Measurements from ENCODE around the gene TPP1.

TPP1 gene

DNA sequence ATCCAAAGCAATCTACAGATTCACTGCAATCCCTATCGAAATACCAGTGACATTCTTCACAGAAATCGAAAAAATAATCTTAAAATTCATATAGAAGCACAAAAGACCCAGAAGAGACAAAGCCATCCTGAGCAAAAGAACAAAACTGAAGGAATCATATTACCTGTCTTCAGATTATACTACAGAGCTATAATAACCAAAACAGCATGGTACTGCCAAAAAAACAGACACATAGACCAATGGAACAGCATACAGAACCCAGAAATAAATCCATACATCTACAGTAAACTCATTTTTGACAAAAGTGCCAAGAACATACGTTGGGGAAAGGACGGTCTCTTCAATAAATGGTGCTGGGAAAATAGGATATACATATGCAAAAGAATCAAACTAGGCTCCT lies 34.7 kb downstream of the TPP1 start:
- no peak for DNase-seq

DNA sequence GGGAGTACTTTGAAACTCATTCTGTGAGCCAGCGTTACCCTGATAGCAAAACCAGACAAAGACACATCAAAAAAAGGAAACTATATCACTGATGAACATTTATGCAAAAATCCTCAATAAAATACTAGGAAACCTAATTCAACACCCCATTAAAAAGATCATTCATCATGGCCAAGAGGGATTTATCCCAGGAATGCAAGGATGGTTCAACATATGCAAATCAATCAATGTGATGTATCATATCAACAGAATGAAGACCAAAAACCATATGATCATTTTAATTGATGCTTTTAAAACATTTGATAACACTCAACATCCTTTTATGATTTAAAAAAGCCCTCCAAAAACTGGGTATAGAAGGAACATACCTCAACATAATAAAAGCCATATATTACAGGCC lies 35.6 kb downstream of the TPP1 start:
- DNase-seq, result no peak

DNA sequence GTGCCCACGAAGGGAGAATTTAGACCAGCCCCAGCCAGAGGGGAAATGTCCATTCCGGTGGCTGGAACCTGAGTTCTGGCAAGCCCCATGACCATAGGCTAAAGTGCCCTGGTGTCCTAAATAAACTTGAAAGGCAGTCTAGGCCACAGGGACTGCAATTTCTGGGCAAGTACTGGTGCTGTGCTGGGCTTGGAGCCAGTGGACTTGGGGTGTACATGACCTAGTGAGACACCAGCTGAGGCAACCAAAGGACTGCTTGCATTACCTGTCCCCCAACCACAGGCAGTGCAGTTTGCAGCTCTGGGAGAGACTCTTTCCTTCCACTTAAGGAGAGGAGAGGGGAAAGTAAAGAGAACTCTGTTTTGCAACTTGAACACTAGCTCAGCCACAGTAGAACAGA lies 39.5 kb downstream of the TPP1 start:
- DNase-seq, result no peak

DNA sequence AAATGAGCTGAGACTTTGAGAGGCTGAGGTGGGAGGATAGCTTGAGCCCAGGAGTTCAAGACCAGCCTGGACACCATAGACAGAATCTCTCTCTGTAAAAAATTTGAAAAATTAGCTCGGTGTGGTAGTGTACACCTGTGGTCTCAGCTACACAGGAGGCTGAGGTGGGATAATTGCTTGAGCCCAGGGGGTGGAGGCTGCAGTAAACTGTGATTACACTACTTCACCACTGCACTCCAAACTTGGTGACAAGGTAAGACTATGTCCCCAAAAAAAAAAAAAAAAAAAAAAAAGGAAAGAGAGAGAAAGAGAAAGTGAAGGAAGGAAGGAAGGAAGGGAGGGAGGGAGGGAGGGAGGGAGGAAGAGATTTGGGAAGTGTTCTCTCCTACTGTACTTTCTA lies 41.1 kb downstream of the TPP1 start:
- no peak for DNase-seq

DNA sequence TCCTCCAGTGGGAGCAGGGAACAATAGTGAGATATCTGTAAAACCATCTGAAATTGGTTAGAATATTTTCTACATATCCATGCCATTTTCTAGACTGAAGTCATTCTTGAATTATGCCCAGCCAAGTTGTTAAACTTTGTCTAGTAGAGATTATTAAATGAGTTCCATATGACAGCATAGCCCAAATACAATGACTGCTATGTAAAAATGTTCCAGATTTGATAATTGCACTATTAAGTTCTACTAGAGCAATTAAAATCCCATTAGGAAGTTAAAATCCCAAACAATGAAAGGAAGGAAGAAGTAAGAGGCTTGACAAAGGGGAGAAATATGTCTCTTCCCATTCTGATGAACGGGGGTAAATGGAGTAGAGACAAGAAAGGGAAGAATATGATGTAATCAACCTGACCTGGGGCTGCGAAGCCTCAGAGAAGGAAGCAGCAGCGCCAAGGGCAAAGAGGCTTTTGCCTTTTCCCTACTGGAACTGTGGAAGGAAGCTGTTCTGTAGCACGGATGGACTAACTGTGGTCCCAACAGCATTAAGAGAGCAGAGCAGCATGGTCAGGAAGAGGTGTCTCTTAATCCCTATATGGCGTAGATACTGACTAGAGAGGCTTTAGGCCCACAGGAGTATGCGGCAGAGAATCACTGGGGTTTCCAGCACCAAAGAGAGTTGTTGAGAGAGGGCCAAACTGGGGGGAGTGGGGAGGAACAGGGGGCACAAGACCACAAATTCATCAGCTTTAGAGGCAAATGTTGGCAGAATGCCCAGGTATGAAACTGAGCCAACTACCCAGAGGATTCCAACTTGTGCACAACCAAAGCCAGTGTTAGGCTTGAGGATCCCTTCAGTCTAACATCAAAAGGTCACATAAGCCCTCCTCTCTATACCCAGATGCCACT lies 42.5 kb downstream of the TPP1 start:
- DNase-seq, result no peak

DNA sequence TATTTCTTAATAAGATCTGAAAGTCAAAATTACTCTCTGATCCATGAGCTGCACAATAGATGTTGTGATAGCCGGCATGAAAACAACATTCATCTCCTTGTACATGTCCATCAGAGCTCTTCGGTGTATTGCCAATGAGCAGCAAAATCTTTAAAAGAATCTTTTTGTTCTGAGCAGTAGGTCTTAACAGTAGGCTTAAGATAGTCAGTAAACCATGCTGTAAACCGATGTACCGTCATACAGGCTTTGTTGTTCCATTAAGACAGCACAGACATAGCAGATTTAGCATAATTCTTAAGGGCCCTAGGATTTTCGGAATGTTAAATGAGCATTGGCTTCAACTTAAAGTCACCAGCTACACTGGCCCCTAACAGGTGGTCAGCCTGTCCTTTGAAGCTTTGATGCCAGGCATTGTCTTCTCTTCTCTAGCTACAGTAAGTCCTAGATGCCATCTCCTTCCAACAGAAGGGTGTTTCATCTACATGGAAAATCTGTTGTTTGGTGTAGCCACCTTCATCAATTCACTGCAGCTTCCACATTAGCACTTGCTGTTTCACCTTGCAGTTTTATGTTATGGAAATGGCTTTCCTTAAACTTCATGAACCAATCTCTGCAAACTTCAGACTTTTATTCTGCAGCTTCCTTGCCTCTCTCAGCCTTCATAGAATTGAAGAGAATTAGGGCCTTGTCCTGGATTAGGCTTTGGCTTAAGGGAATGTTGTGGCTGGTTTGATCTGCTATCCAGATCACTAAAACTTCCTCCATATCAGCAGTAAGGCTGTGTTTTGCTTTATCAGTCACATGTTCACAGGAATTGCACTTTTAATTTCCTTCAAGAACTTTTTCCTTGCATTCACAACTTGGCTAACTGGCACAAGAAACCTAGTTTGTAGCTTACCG lies 44.2 kb downstream of the TPP1 start:
- DNase-seq, result no peak

DNA sequence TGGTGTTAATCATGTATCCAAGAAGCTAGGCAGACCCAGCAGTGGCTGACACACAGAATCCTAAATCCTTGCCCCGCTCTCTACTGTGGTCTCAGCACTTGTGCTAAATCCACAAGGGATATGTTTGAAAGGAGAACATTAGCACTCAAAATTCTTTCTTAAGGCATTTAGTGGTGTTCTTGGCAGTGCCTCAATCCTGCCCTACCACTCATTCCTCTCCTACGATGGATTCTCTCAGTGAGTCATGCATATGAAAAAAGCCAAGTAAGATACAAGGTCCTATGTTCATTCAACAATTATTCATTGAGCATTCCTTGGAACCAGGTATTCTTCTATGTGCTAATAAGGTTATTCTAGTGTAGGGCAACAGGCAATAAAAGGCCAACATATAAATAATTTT lies 47.0 kb downstream of the TPP1 start:
- no peak for DNase-seq

DNA sequence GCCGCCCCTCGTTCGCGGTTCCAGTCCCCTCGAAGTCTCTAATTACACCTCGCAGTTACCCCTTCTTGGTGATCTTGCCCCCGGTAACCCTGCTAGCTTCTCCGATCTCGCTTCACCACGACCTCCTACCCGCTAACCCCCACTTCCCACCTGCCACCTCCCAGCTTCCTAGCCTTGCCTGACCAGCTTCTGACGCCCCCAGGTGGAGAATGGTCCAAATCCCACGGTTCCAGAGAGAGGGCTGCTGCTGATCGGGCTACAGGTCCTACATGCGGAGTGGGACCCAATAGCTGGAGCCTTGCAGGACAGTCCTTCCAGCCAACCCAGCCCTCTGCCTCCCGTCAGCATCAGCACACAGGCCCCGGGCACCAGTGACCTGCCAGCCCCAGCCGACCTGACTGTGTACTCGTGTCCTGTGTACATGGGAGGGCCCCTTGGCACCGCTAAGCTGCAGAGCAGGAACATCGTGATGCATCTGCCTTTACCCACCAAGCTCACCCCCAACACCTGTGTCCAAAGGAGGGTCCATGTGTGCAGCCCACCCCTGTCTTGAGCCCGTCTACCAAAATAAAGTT lies 47.7 kb downstream of the TPP1 start:
- DNase-seq, result no peak

DNA sequence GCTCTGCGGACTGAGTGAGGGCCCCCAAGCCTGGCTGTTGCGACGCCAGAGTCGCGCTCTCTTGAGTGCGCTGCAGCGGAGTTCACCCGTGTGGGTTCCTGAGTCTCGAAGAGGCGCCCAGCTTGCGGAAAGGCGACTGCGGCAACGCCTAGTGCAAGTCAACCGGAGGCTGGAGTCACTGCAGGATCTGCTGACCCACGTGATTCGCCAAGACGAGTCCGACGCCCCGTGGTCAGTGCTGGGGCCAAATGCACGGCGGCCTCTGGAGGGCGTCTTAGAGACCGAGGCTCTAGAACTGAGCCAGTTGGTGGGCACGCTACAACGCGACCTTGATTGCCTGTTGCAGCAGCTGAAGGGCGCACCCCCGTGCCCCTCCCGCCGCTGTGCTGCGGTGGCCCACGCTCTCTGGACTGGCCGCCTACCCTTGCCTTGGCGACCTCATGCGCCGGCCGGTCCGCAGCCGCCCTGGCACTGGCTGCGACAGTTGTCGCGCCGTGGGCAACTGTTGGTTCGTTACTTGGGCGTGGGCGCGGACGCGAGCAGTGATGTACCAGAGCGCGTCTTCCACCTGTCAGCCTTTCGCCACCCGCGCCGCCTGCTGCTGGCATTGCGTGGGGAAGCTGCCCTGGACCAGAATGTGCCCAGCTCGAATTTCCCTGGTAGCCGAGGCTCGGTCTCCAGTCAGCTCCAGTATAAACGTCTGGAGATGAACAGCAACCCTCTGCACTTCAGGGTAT lies 48.4 kb downstream of the TPP1 start:
- no peak for DNase-seq

DNA sequence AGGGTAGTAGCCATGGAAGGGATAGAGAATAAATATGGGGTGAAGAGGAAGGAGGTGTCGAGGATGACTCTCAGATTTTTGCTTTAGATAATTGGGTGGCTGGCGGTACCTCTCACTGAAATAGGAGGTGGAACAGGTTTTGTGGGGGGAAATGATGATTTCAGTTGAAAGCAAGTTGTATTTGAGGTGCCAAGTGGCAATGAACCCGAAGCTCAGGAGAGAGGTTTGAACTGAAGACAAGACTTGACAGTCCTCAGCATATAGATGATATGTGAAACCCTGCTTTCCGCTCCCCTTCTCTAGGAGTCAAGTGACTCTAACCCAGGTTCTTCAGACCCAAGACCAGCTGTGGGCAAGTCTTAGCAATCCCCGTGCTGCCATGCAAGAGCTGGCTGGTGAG lies 49.5 kb downstream of the TPP1 start:
- DNase-seq, result no peak

DNA sequence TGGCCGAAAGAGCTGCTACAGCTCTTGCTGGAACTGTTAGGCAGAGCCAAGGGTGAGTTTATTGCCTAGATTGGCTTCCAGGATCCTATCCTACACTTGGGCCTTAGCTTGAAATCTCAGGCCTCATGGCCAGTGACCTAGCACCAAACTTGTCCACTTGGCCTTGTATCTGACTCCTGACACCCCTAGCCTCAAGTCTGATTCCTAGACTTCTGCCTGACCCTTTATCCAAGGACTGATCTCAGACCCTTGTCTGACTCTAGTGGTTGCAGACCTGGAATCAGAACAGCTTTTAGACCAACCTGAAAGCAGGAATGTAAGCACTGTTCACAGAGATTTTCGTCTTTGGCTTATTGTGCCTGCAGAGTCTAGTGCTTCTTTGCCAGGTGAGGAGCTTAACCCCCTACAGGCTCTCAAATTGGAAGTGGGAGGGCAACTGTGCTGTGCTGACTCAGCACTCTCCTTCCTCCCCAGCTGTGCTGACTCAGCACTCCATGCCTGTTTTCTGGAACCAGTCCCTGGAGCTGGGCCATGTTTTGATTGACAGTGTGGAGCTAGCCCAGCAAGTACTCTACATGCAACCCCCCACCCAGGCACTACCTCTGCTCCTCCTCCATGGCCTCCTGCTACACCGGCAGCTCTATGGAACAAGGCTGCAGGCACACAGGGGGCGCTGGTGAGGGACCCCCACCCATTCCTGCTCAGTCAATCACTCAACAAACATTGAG lies 50.9 kb downstream of the TPP1 start:
- DNase-seq, result no peak

DNA sequence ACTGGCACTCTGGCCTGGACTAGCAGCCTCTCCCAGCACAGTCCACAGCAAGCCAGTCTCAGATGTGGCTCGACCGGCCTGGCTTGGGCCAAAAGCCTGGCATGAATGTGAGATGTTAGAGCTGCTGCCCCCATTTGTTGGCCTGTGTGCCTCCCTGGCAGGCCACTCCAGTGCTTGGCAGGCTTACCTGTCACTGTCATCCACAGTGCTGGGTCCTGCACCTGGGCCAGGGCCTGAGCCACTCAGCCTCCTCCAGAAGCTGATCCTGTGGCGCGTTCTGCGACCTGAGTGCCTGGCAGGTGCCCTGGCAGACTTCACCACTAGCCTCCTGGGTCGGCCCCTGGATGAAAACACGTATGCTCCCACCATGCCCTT lies 51.9 kb downstream of the TPP1 start:
- no peak for DNase-seq

DNA sequence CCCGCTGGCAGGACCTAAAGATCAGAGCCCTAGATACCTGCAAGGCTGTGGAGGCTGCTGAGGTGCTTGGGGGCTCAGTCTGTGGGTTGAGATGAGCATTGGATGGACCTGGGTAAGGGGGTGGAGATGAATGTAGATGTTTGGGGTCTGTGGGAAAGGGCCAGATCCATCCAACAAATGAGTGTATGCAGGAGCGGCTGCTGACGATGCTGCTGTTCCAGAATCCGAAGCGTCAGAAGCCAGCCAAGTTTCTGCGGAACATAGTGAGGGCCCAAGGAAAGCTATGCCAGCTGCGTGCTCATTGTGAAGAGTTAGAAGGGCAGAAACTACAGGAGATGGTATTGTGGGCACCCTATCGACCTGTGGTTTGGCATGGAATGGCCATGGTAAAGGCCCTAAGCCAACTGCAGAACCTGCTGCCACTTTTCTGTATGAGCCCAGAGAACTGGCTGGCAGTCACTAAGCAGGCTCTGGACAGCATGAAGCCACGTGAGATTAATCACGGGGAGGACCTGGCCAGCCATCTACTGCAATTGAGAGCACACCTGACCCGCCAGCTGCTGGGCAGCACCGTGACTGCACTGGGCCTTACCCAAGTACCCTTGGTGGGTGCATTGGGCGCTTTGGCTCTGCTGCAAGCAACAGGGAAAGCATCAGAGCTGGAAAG lies 52.4 kb downstream of the TPP1 start:
- no peak for DNase-seq

DNA sequence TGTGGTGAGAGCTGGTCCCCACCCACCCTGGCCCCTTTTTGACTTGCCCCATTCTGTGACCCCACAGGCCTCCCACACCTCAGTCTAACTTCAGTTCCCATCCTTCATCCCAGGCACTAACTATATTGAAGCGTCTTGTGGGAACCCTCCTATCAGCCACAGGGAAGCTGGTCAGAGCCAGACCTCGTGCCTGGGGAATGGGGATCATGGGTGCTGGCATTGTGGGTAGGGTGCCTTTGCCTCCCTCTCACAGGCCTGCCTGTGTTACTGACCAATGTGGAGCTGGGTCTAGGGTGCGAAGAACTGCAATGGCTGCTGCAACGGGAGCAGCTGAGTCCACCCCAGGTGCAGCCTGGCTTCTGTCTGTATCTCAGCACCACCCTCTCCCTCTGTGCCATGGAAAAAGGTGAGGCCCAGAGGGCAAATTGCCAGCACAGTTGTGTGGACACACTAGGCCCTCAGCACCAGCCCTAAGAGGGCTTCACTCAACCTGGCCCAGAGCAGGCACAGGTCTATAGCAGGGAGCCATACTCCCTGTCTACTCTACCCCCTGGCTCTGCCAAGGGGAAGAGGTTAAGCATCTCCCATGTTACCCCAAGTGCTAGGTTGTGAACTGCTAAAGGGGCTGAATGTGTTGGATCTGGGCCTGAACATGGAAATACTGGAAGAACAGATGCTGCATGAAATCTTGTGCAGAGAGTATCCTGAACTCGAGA lies 53.1 kb downstream of the TPP1 start:
- no peak for DNase-seq

DNA sequence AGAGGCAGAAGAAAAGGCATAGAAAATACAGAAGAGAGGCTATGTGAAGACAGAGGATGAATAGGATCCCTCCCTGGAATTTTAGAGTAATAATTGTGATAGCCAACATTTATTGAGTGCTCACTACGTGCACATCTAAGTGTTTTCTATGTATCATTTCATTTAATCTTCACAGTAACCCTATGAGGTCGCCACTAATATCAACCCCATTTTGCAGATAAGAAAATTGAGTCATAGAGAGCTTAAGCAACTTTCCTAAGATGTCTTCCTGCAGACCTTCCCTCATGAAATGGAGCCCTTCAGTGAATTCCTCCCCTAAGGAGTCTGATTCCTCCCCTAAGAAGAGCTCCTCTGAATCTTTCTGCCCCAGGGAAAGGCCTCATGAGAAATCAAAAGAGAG lies 53.9 kb downstream of the TPP1 start:
- DNase-seq, result no peak

DNA sequence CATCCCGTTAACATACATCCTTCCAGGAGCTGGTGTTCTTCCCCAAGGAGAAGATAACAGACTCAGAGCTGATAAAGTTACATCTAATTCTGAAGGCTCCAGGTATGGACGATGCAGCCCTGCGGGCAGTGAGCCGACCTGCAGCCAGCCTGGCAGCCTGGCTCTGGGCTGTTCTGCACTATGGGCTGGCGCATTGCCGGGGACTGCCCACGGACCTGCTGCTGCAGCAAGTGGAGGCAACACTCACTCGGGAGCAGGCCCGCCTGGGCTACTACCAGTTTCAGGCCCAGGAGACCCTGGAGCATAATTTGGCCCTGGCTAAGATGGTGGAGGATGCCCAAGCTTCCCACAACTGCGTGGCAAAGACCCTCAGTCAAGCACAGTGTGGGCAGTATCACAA lies 55.6 kb downstream of the TPP1 start:
- DNase-seq, result no peak

DNA sequence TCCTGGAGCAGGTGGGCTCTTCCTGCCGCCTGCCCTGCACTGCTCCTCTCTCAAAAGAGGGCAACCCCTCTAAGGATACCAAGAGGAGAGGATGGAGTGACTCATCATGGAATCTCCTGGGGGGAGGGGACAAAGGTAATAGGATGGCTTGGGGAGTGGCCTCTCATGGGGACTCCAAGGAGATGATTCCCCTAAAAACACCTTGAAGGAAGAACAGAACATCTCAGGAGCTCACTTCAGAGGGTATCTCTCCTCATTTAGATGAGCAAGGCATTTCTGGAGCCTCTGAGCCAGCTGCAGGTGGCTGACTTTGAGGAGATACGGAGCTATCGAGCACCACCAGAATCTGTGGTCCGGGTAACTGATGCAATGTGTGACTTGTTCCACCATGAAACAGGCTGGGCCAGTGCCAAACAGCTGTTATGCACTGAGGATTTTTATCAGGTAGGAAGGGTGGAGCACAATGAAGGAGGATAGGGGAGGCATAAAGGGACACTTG lies 56.1 kb downstream of the TPP1 start:
- DNase-seq, result no peak

All from NCI-H1436 (cell line).